Nephron progenitor cell (in vitro differentiated cells): ENCODE measurements around the gene ZNF319.
A peak's percentile ranks its signal among the peaks of the same experiment; 100 is the strongest.

Experiments used
- DNase-seq: peaks from one replicate; pipeline ENCODE4 v3.0.0; 2021
- H3K27ac Mint-ChIP-seq: 2 replicates; pipeline ENCODE4 v1.8.0; 2021; ENCODE audit warnings: mild to moderate bottlenecking, moderate library complexity, mixed read lengths
- H3K27me3 Mint-ChIP-seq: 2 replicates; pipeline ENCODE4 v1.8.0; 2021; ENCODE audit warnings: mild to moderate bottlenecking, low read depth, mixed read lengths; ENCODE audit not compliant: poor library complexity
- H3K36me3 Mint-ChIP-seq: 2 replicates; pipeline ENCODE4 v1.8.0; 2021; ENCODE audit warnings: low read depth, mixed read lengths
- H3K4me1 Mint-ChIP-seq: 2 replicates; pipeline ENCODE4 v1.8.0; 2021; ENCODE audit warnings: mixed read lengths
- H3K4me3 Mint-ChIP-seq: 2 replicates; pipeline ENCODE4 v1.8.0; 2021; ENCODE audit warnings: mild to moderate bottlenecking, moderate library complexity, mixed read lengths
- H3K9me3 Mint-ChIP-seq: 2 replicates; pipeline ENCODE4 v1.8.0; 2021; ENCODE audit warnings: mild to moderate bottlenecking, moderate library complexity, mixed read lengths
- TF ChIP-seq, protein P1 (sequence below): fragments of 200-600 bp; sonication (generic); IDR thresholded peaks from 2 replicates; pipeline ENCODE4 v1.5.0; 2021; ENCODE audit warnings: antibody characterized with exemption

Gene ZNF319

DNA sequence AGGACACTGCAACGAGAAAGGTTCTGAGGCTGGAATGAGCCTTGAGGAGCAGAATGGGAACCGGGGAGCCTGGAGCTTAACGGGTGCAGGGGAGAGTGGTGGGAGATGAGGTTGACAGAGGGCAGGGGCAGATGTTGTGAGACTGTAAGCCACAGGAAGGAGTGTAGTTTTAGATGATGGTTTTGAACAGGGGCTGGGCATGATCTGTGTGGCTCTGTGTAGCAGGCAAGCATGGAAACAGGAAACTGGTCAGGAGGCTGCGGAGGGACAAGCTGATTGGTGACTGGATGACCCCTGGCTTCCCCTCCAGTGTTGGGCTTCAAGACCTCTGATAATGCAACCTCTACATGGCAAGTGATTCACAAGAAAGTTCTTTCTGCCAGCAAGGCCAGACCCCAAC lies 28.2 kb downstream of the ZNF319 start:
- no peak for DNase-seq
- Mint-ChIP-seq H3K27me3 (peaks cover 13% of the 10 kb centered on the region), H3K36me3 (no peaks in the 10 kb centered on the region)

DNA sequence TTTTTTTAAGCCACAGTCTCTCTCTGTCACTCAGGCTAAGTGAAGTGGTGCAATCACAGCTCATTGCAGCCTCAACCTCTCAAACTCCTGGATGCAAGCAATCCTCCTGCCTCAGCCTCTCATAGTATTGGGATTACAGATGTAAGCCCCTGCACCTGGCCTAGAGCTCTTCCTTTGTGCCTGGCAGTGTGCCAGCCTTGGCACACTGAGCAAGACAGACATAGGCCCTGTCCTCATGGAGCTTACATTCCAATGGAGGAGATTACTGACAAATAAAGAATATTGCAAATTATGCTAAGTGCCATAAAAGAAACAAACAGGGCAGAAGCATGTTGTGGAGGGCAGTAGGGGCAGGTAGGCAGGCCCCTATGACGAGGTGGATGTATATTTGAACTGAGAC lies 28.6 kb downstream of the ZNF319 start:
- no peak for DNase-seq
- Mint-ChIP-seq H3K27ac (no peak overlapping the region), H3K4me3 (no peak overlapping the region), H3K9me3 (no peaks in the 10 kb centered on the region), H3K27me3 (peaks cover 13% of the 10 kb centered on the region), H3K36me3 (no peaks in the 10 kb centered on the region), H3K4me1 (no peaks in the 10 kb centered on the region)
- TF ChIP-seq, protein P1, sequence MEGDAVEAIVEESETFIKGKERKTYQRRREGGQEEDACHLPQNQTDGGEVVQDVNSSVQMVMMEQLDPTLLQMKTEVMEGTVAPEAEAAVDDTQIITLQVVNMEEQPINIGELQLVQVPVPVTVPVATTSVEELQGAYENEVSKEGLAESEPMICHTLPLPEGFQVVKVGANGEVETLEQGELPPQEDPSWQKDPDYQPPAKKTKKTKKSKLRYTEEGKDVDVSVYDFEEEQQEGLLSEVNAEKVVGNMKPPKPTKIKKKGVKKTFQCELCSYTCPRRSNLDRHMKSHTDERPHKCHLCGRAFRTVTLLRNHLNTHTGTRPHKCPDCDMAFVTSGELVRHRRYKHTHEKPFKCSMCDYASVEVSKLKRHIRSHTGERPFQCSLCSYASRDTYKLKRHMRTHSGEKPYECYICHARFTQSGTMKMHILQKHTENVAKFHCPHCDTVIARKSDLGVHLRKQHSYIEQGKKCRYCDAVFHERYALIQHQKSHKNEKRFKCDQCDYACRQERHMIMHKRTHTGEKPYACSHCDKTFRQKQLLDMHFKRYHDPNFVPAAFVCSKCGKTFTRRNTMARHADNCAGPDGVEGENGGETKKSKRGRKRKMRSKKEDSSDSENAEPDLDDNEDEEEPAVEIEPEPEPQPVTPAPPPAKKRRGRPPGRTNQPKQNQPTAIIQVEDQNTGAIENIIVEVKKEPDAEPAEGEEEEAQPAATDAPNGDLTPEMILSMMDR = no peak

More for the DNA sequence above, 28.2 kb downstream of the ZNF319 start:
- Mint-ChIP-seq H3K9me3 (no peaks in the 10 kb centered on the region), H3K27ac (peak overlapping the region; percentile 21), H3K4me1 (no peaks in the 10 kb centered on the region), H3K4me3 (no peak overlapping the region)
- TF ChIP-seq, protein P1 = no peak

DNA sequence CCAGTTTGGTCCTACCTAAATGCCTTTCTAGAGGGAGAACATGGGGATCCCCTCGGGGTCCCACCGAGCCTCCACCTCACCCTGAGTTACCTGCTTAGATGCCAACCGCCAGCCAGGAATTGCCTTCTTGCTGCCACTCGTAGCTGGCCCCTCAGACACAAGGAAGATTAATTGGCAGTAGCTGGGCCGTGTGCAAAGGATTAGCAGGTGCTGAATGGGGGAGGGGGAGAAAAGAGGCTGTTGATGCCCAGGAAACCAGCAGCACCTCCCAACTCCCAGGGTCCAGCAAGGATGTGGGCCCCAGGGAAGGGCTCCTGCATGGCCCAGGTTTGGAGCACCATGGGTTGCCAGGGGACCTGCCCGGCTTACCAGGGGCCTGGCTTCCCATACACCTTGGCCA lies 29.5 kb downstream of the ZNF319 start, which contains the start of gene CNGB1:
Gene CNGB1 (minus strand): TSS at position 159 of the 400 bp plus-strand sequence. CDS start 3,842 bp downstream, outside the sequence.
- Mint-ChIP-seq H3K4me3 (no peak within 1 kb of the TSS), H3K27ac (no peak within 1 kb of the TSS)

DNA sequence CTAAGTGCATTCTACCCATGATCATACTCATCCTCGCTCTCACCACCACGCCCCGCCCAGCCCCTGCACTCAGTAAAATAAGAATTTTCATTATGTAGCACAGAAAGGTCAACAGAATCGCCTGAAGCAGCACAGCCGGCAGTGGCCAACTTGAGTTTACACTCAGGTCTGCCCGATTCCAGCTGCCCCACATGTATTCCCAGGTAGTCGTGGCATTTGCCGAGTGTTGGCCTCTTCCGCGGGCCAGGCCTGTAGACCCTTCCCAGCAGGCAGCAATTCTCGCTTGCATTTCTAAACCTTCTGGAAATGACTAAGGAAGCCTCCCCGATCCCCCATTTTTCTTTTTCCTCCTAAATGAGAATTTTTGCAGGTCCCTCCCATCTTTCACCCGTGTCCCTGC lies 30.2 kb downstream of the ZNF319 start:
- H3K27me3 Mint-ChIP-seq = peaks cover 13% of the 10 kb centered on the region

More for the DNA sequence above, 29.5 kb downstream of the ZNF319 start, which contains the start of gene CNGB1:
- no peak for DNase-seq
- H3K9me3 Mint-ChIP-seq = no peaks in the 10 kb centered on the region
- TF ChIP-seq, protein P1 = no peak
- no peaks in the 10 kb centered on the region for H3K4me1 Mint-ChIP-seq
- peaks cover 13% of the 10 kb centered on the region for H3K27me3 Mint-ChIP-seq
- no peaks in the 10 kb centered on the region for H3K36me3 Mint-ChIP-seq

DNA sequence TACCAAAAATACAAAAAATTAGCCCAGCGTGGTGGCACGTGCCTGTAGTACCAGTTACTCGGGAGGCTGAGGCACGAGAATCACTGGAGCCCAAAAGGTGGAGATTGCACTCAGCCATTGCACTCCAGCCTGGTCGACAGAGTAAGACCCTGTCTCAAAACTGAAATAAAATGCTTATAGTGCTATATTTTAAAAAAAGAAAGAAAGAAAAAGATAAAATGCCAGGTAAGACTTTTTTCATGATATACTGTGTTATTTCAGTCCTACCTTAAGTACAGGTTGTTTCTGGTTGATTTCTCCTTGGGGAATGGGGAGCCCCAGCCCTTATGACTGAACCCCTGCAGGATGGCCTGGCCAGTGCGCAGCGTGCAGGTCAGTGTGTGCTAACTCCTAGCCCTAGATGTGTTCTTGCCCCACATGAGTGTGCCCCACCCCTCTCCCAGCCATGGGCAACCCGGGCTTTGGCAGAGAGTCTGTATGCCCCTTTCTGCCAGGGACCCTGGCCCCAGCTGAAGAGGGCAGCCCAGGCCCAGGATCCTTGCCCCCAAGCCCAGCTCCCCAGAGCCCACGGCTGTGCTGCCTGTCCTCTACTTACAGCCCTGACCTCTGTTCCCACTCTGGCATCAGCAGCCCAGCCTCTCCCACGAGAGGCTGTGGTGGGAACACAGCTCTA lies 30.9 kb downstream of the ZNF319 start:
- Mint-ChIP-seq H3K27ac (no peak overlapping the region), H3K9me3 (no peaks in the 10 kb centered on the region), H3K4me3 (no peak overlapping the region), H3K27me3 (peaks cover 9% of the 10 kb centered on the region), H3K4me1 (no peaks in the 10 kb centered on the region), H3K36me3 (no peaks in the 10 kb centered on the region)
- no peak for DNase-seq
- TF ChIP-seq, protein P1 = no peak

More for the DNA sequence above, 30.2 kb downstream of the ZNF319 start:
- H3K4me3 Mint-ChIP-seq = no peak overlapping the region
- H3K36me3 Mint-ChIP-seq = no peaks in the 10 kb centered on the region
- no peak for DNase-seq
- H3K27ac Mint-ChIP-seq = no peak overlapping the region
- H3K9me3 Mint-ChIP-seq = no peaks in the 10 kb centered on the region
- TF ChIP-seq, protein P1 = no peak
- no peaks in the 10 kb centered on the region for H3K4me1 Mint-ChIP-seq

DNA sequence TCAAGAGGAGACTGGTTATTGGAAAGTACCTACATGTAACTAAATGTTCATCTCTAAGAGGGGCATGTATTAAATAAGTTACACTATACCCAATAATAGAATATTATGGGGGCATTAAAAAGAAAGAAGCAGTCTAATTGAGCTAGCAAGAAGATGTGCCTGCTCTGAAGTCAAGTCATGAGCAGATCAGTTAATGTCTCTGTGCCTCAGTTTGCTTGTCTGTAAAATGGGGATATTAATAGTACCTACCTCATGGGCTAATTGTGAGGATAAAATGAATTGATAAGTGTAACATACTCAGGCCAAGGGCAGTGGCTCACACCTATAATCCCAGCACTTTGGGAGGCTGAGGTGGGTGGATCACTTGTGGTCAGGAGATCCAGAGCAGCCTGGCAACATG lies 32.6 kb downstream of the ZNF319 start:
- TF ChIP-seq, protein P1 = no peak
- no peaks in the 10 kb centered on the region for H3K9me3 Mint-ChIP-seq
- DNase-seq = no peak
- no peak overlapping the region for H3K27ac Mint-ChIP-seq
- H3K36me3 Mint-ChIP-seq = no peaks in the 10 kb centered on the region
- H3K4me1 Mint-ChIP-seq = no peaks in the 10 kb centered on the region
- peaks cover 7% of the 10 kb centered on the region for H3K27me3 Mint-ChIP-seq
- H3K4me3 Mint-ChIP-seq = no peak overlapping the region
